IMR-90 (cell line): ENCODE measurements around the gene ENO4. TPM values are rescaled to one million over a fixed set of nuclear protein-coding genes. Genes with fewer than 3 reads are reported as not detected.

Experiments
- ATAC-seq: fragments of 200-7000 bp; cut with Tn5 transposase; 2 replicates; pipeline ENCODE4 v1.9.1; 2020; ENCODE audit warnings: low read depth, mild to moderate bottlenecking, moderate library complexity
- BruUV-seq: library from RNA; stranded (reverse); fragments of 400-500 nt; replicated peaks from 2 replicates; lab custom pipeline; 2021; lab: Mats Ljungman, UMichigan
- CTCF ChIA-PET: fragments of 300-600 bp; formaldehyde crosslinking; extraction: SDS; loops from one replicate; lab custom pipeline; 2021; ENCODE audit warnings: antibody characterized with exemption; lab: Yijun Ruan, JAX
- POLR2A ChIA-PET: fragments of 300-600 bp; sonication (Branson Sonifier 250); formaldehyde crosslinking; loops from one replicate; lab custom pipeline; 2022; ENCODE audit warnings: antibody characterized with exemption; ENCODE audit not compliant: unreplicated experiment; lab: Charles Lee
- DNase-seq: peaks from one replicate; pipeline ENCODE4 v3.0.0; 2013
- H2AFZ ChIP-seq: replicated peaks from 2 replicates; pipeline ENCODE3; 2013; ENCODE audit warnings: low read length, mild to moderate bottlenecking; ENCODE audit not compliant: poor library complexity
- H2AK5ac ChIP-seq: 2 replicates; pipeline ENCODE4 v1.6.1; 2013; ENCODE audit warnings: low read depth, low read length, inconsistent platforms
- H2AK9ac ChIP-seq: replicated peaks from 2 replicates; pipeline ENCODE3; 2013; ENCODE audit warnings: mild to moderate bottlenecking, low read depth, low read length, moderate library complexity; ENCODE audit not compliant: poor library complexity
- H2BK120ac ChIP-seq: 2 replicates; pipeline ENCODE4 v1.6.1; 2013; ENCODE audit warnings: low read depth, low read length, inconsistent platforms
- H2BK15ac ChIP-seq: 3 replicates; pipeline ENCODE4 v1.6.1; 2013; ENCODE audit warnings: low read depth, low read length, inconsistent platforms
- H2BK20ac ChIP-seq: 2 replicates; pipeline ENCODE4 v1.6.1; 2013; ENCODE audit warnings: low read depth, mild to moderate bottlenecking, inconsistent platforms, low read length, moderate library complexity
- H2BK5ac ChIP-seq: 2 replicates; pipeline ENCODE4 v1.6.1; 2013; ENCODE audit warnings: mild to moderate bottlenecking, low read depth, low read length, inconsistent platforms; ENCODE audit not compliant: poor library complexity, severe bottlenecking
- H3K14ac ChIP-seq: replicated peaks from 2 replicates; pipeline ENCODE4 v1.6.1; 2013; ENCODE audit warnings: low read depth, low read length, inconsistent platforms
- H3K18ac ChIP-seq: 2 replicates; pipeline ENCODE4 v1.6.1; 2013; ENCODE audit warnings: low read depth, low read length, control low read depth
- H3K23ac ChIP-seq: 2 replicates; pipeline ENCODE4 v1.6.1; 2013; ENCODE audit warnings: low read depth, low read length, inconsistent platforms
- H3K27ac ChIP-seq: 2 replicates; pipeline ENCODE4 v1.5.1; 2013; ENCODE audit warnings: mild to moderate bottlenecking, control low read depth, low read length; ENCODE audit not compliant: insufficient read depth
- H3K27me3 ChIP-seq: 2 replicates; pipeline ENCODE4 v1.6.1; 2013; ENCODE audit warnings: low read length; ENCODE audit not compliant: control insufficient read depth, insufficient read depth
- H3K36me3 ChIP-seq: 2 replicates; pipeline ENCODE4 v1.6.1; 2013; ENCODE audit warnings: low read length, mixed read lengths; ENCODE audit not compliant: control insufficient read depth, insufficient read depth
- H3K4ac ChIP-seq: 2 replicates; pipeline ENCODE4 v1.6.1; 2013; ENCODE audit warnings: low read depth, low read length, inconsistent platforms
- H3K4me1 ChIP-seq: 2 replicates; pipeline ENCODE4 v1.6.1; 2013; ENCODE audit warnings: low read length, mixed read lengths; ENCODE audit not compliant: control insufficient read depth, insufficient read depth
- H3K4me2 ChIP-seq: 2 replicates; pipeline ENCODE4 v1.6.1; 2013; ENCODE audit warnings: low read depth, mild to moderate bottlenecking, control low read depth, low read length, moderate library complexity
- H3K4me3 ChIP-seq: 2 replicates; pipeline ENCODE4 v1.5.1; 2013; ENCODE audit warnings: low read depth, mild to moderate bottlenecking, control low read depth, low read length, moderate library complexity; ENCODE audit not compliant: insufficient read depth
- H3K56ac ChIP-seq: 2 replicates; pipeline ENCODE4 v1.6.1; 2013; ENCODE audit warnings: low read length, inconsistent platforms; ENCODE audit not compliant: insufficient read depth; ENCODE audit errors: extremely low read depth
- H3K79me1 ChIP-seq, 2 experiments: 2 replicates each; pipeline ENCODE4 v1.6.1; 2013; ENCODE audit warnings: low read length in 2 of 2, inconsistent platforms in 1 of 2, low read depth in 1 of 2
- H3K9ac ChIP-seq: 2 replicates; pipeline ENCODE4 v1.6.1; 2013; ENCODE audit warnings: low read depth, low read length, control low read depth
- H3K9me1 ChIP-seq: 2 replicates; pipeline ENCODE4 v1.6.1; 2013; ENCODE audit warnings: low read length, inconsistent platforms; ENCODE audit not compliant: insufficient read depth
- H3K9me3 ChIP-seq: 2 replicates; pipeline ENCODE4 v1.6.1; 2013; ENCODE audit warnings: low read length; ENCODE audit not compliant: control insufficient read depth, insufficient read depth
- H4K20me1 ChIP-seq: 2 replicates; pipeline ENCODE4 v1.6.1; 2013; ENCODE audit warnings: low read length, inconsistent platforms; ENCODE audit not compliant: insufficient read depth
- H4K5ac ChIP-seq: 2 replicates; pipeline ENCODE4 v1.6.1; 2013; ENCODE audit warnings: mild to moderate bottlenecking, low read depth, low read length, control low read depth
- H4K8ac ChIP-seq, 2 experiments: 2 replicates each; pipeline ENCODE4 v1.6.1; 2013; ENCODE audit warnings: low read depth in 2 of 2, low read length in 2 of 2, control low read depth in 1 of 2, inconsistent platforms in 1 of 2
- H4K91ac ChIP-seq: 2 replicates; pipeline ENCODE4 v1.6.1; 2013; ENCODE audit warnings: low read depth, low read length, inconsistent platforms; ENCODE audit not compliant: insufficient read depth
- CEBPB ChIP-seq: IDR thresholded peaks from 2 replicates; pipeline ENCODE4 v1.6.1; 2012; ENCODE audit warnings: low read depth, low read length, improper control_type of control experiment
- MAFK ChIP-seq: IDR thresholded peaks from 2 replicates; pipeline ENCODE4 v1.6.1; 2012; ENCODE audit warnings: low read depth, low read length, improper control_type of control experiment
- MAZ ChIP-seq: IDR thresholded peaks from 2 replicates; pipeline ENCODE4 v1.6.1; 2012; ENCODE audit warnings: low read depth, mild to moderate bottlenecking, low read length, improper control_type of control experiment, moderate library complexity, borderline replicate concordance
- MXI1 ChIP-seq: IDR thresholded peaks from 2 replicates; pipeline ENCODE4 v1.6.1; 2012; ENCODE audit warnings: low read depth, mild to moderate bottlenecking, low read length, moderate library complexity, borderline replicate concordance
- POLR2A ChIP-seq: IDR thresholded peaks from 2 replicates; pipeline ENCODE4 v1.6.1; 2012; ENCODE audit warnings: mild to moderate bottlenecking, low read depth, low read length
- RCOR1 ChIP-seq: IDR thresholded peaks from 2 replicates; pipeline ENCODE4 v1.6.1; 2012; ENCODE audit warnings: mild to moderate bottlenecking, low read length, improper control_type of control experiment; ENCODE audit not compliant: insufficient replicate concordance
- RFX5 ChIP-seq: IDR thresholded peaks from 2 replicates; pipeline ENCODE4 v1.8.0; 2012; ENCODE audit warnings: low read depth, mild to moderate bottlenecking, low read length, moderate library complexity
- WGBS, 2 experiments: methylation state at CpG; one replicate each; pipeline versions ENCODE4 v1.1.5 to v1.1.7; 2013; ENCODE audit warnings: missing lambda C conversion rate in 2 of 2; ENCODE audit not compliant: insufficient read length in 1 of 2; ENCODE audit errors: extremely low coverage in 2 of 2; 5-methylcytosine and 5-hydroxymethylcytosine counted together
- dilution Hi-C: fragments of 300-500 bp; cut with HindIII; formaldehyde crosslinking; loops from one replicate; pipeline ENCODE4 v1.14.3; 2018; ENCODE audit warnings: low sequenced_read_pairs; ENCODE audit not compliant: unreplicated experiment
- in situ Hi-C: fragments of 300-500 bp; cut with MboI; formaldehyde crosslinking; loops from 3 replicates; pipeline ENCODE4 v1.14.3; 2019; ENCODE audit warnings: low sequenced_read_pairs, inconsistent platforms, mixed read lengths
- intact Hi-C: fragments of 100-400 bp; cut with micrococcal nuclease; formaldehyde crosslinking; loops from 2 replicates; pipeline ENCODE4 v1.10.0; 2022
- polyA plus RNA-seq, 3 experiments: library from polyadenylated mRNA; depleted of rRNA; stranded (reverse); fragments of >200 nt; gene quantifications; 2 replicates each; pipeline ENCODE4 v1.2.3, GENCODE V29; 2012; ENCODE audit warnings: low replicate concordance in 1 of 3
- total RNA-seq: library from RNA; depleted of rRNA; stranded (reverse); fragments of >200 nt; gene quantifications from 2 replicates; pipeline ENCODE4 v1.2.3, GENCODE V29; 2012

ENO4 gene
- total and polyA plus RNA-seq, 2 of the 4 experiments (the other 2 are of a cell fraction): under 0.01 to 0.05 TPM

DNA sequence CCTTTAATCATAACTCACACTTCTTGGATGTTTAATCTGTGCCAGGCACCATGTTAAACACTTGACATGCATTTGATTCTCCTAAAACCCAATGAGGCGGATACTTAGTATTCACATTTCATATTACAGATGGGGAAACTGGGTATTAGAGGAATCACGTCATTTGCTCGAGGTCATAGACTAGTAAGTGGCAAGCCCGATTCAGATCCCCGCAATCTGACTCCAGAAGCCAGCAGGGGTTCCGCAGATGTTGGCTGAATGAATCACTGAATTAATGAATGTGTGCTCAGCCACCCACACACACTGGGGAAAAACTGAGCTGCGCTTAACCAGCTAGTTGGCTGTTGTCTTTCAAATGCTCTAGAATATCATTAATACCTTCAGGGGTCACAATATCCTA is 22.5 kb upstream of the ENO4 start:
- Histone ChIP-seq H4K8ac (no peak overlapping the region), H4K91ac (no peak overlapping the region), H2BK120ac (no peak overlapping the region), H3K18ac (no peak overlapping the region), H3K4me1 (no peaks in the 10 kb centered on the region), H3K27me3 (peaks cover 4% of the 10 kb centered on the region; the same call in 1 of the 2 replicates), H2BK5ac (no peak overlapping the region), H3K36me3 (no peaks in the 10 kb centered on the region), H3K79me1 (no peaks in the 10 kb centered on the region), H3K56ac (no peak overlapping the region), H4K20me1 (no peaks in the 10 kb centered on the region), H4K5ac (no peak overlapping the region), H3K27ac (no peak overlapping the region), H3K23ac (no peak overlapping the region), H3K9ac (no peak overlapping the region), H3K9me1 (no peaks in the 10 kb centered on the region), H2AK5ac (no peak overlapping the region), H3K4me2 (no peak overlapping the region), H3K14ac (no peak overlapping the region), H2AFZ (no peak overlapping the region), H2BK15ac (no peak overlapping the region), H2AK9ac (no peak overlapping the region), H2BK20ac (no peak overlapping the region), H3K4me3 (no peak overlapping the region), H3K4ac (no peak overlapping the region), H3K9me3 (no peaks in the 10 kb centered on the region)
- DNase-seq (peak; percentile 48), ATAC-seq (no peak)
- ChIA-PET POLR2A (no interaction called here), CTCF (interaction anchor here (0.5 to 1.1 kb wide), 2 partner anchors 238 to 345 kb away, joined by 3 read pairs; no protein-coding TSS in a partner anchor)
- no CpG with 5 or more reads among the region's 7 CpGs for WGBS, 2 experiments
- BruUV-seq: no TSS peak
- in situ Hi-C loops (no loop called here), dilution Hi-C loops (no loop called here), intact Hi-C loops (no loop called here)
- TF ChIP-seq RCOR1 (no peak), MAZ (no peak), MXI1 (no peak), RFX5 (no peak), POLR2A (no peak), MAFK (no peak), CEBPB (no peak)
